Jurkat, Clone E6-1 (cell line): Measurements from ENCODE around the gene KLHL33. TPM values are rescaled to one million over a fixed set of nuclear protein-coding genes. Genes with fewer than 3 reads are reported as not detected.

Experiments used
- DNase-seq: peaks from one replicate; pipeline ENCODE4 v3.0.0-alpha.2; 2011; ENCODE audit warnings: low read depth, low spot score
- H3K4me3 ChIP-seq: 2 replicates; pipeline ENCODE4 v1.5.1; 2011; ENCODE audit warnings: mild to moderate bottlenecking, low read length, control low read depth, moderate library complexity
- polyA plus RNA-seq: library from polyadenylated mRNA; unstranded; fragments of >200 nt; gene quantifications from one replicate; pipeline ENCODE4 v1.2.1, GENCODE V29; 2012; ENCODE audit warnings: missing spikeins; ENCODE audit not compliant: insufficient read length, insufficient read depth

The KLHL33 gene
- polyA plus RNA-seq = not detected

- no peak within 1 kb of the TSS for H3K4me3 ChIP-seq
- no peak for DNase-seq
Observed at GRCh38 chr14:20435582-20436362, at the start of gene KLHL33. KLHL33 (minus strand) TSS chr14:20436166; CDS start chr14:20435811, 355 bp downstream.

DNA sequence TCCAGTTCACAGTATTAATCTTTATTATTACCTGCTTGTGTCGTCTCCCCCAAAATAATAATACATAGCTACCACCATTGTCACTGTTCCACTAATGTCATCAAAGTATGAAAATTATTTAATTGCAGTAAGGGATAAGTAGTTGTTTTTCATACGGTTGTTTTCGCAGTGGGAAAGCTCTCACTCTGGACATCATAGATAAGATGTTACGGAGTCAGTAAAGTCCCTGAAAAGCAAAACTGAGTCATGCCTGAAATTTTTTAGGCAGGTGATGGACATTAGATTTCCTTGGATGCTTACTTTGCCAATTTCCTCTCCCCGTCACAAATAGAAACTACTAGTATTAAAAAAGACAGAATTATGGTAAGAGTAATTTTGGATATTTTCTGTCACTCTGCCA lies 46.4 kb upstream of the KLHL33 start:
- no peak overlapping the region for H3K4me3 ChIP-seq
- no peak for DNase-seq

DNA sequence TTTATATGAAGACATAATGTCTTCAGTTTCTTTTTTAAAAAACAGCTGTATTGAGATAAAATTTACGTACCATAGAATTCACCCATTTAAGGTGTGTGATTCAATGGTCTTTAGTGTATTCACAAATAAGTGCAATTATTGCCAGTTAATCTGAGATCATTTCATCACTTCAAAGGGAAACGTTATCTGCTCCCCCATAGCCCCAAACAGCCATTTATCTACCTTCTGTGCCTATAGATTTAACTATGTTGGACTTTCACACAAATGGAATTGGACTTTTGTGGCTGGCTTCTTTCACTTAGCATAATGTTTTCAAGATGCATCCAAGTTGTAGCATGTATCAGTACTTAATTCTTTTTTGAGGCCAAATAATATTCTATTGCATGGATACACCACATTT lies 42.9 kb upstream of the KLHL33 start:
- DNase-seq = no peak
- no peak overlapping the region for H3K4me3 ChIP-seq

DNA sequence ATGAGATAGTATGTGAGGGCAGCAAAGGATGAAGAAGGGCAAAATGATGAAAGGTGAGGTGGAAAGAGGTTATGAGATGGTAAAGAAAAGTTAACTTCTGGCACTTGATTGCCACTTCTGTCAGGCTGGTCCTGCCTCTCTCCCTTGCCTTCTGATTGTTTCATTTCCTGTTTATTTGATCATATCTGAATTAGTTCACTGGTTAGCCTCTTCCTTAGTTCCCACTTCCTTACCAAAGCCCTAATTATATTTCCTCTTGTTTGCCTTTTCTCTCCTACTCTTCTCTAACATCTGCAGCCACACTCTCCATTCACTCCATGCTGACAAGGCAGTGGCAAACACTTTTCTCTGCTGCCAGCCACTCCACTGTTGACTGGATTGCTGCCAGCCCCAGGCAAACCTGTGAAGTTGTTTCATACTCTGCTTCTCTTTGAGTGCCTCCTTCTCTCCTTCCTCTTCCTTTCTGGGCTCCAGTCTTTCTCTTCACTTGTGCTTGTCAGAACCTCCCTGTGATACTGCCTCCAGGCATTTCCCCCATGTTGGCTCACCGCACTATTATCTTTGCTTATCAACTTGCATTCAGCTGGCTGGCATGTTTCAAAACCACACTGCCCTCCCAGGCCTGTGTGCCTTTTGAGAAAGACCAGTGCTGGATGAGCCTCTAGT lies 41.4 kb upstream of the KLHL33 start:
- DNase-seq = peak; percentile 94
- peak overlapping the region; percentile 1; the same call in 1 of the 2 replicates for H3K4me3 ChIP-seq

DNA sequence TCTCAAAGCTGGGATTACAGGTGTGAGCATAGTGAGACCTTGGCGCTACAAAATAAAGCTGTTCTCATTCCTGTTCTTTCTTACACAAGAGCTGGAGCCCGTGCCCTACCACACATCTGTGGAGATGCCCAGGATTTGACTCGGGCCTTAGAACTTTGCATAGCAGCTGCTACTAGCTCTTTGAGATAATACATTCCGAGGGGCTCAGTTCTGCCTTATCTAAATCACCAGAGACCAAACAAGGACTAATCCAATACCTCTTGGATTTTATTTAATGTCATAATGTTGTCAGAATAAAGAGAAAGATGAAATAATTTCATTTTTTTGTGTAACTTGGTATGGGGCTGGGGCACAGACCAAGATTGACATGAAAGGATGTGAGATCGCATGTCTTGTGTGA lies 40.8 kb upstream of the KLHL33 start:
- peak overlapping the region; percentile 18 for H3K4me3 ChIP-seq
- DNase-seq = no peak

- no peak overlapping the region for H3K4me3 ChIP-seq
- no peak for DNase-seq
Observed at GRCh38 chr14:20472536-20473169, 36.7 kb upstream of the KLHL33 start.

DNA sequence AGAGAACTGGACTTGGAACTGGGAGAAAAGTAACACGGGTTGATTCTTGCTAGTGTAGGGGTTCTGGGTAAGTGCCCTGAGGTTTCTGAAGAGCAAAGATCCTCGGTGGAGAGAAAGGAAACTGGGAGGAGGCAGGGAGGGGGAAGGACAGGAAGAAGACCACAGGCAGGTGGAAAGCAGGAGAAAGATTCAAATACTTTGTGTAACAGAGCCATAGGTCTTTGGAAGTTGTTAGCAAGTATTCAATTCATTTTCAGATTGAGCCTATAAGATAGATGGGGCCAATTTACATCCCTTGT lies 34.6 kb upstream of the KLHL33 start:
- peak overlapping the region; percentile 98 for H3K4me3 ChIP-seq
- no peak for DNase-seq

GRCh38 chr14:20469890-20470602 lies 34.1 kb upstream of the KLHL33 start:
- H3K4me3 ChIP-seq = peak overlapping the region; percentile 98
- no peak for DNase-seq

GRCh38 chr14:20469242-20469889 lies 33.4 kb upstream of the KLHL33 start, which contains the start of gene PNP:
PNP (plus strand) TSS chr14:20469406; CDS start chr14:20469525, 119 bp downstream.
- peak within 1 kb of the TSS; percentile 98 for H3K4me3 ChIP-seq
- peak; percentile 91 for DNase-seq

DNA sequence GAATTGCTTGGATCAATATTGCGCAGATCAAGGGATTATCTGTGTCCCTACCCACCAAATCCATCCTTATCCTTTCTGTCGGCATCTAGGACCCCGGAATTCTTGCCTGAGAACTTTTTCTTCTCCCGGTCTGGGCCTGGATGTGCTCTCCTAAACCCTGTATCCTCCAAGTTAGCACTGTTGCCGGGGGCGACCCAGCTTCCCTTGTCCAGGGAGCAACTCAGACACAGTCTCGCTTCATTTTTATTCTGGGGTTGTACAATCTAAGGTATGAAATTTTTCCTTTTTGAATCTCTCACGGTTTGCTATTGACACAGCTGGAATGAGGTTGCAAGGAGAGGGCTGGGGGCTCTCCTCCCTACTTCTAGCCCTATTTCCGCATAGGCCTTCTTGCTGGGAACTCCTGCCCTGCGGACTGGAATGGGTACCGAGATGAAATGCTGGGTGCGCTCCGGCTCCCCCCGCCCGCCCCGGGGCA lies 32.8 kb upstream of the KLHL33 start:
- H3K4me3 ChIP-seq = peak overlapping the region; percentile 98
- DNase-seq = no peak

- H3K4me3 ChIP-seq = peak within 1 kb of the TSS; percentile 90
- peak; percentile 100 for DNase-seq
Observed at GRCh38 chr14:20461225-20462141, 25.5 kb upstream of the KLHL33 start, which contains the start of gene PIP4P1. PIP4P1 (minus strand) TSS chr14:20461434; CDS start chr14:20461325, 109 bp downstream.

GRCh38 chr14:20460458-20461224 lies 24.7 kb upstream of the KLHL33 start:
- peak overlapping the region; percentile 90 for H3K4me3 ChIP-seq
- DNase-seq = no peak

DNA sequence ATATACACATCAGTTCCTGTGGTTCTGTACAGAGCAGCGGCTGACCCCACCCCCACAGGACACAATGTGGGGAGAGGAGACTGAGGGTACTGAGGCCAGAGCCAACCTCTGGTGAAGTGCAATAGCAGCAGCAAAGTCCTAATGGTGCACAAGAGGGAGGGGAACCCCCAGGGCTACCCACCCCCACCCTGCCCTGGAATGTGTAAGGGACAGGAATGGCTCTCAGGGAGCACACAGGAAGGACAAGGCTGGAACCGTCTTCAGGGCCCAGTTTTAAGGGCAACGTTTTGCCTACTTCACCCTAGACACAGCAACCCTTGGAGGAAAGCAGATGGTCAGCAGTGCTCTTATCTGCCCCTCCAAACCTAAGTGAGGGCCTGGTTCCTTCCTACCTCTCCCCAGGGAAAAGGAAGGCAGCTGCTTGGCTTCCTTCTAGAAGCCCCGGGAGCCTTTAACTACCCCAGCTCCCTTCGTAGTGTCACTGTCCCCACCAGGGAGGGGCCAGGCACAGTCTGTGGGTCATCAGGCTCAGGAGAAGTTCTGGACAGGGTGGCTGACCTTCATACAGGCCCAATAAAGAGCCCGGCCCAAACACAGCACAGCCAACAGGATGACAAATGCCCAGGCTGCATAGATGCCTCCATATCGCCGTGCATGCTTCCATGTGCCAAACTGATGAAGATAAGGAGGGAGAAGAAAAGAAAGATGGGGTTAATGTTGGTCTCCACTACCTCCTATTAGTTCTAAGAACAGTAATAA lies 22.2 kb upstream of the KLHL33 start:
- no peak for DNase-seq
- no peak overlapping the region for H3K4me3 ChIP-seq

- H3K4me3 ChIP-seq = no peak overlapping the region
- DNase-seq = no peak
Observed at GRCh38 chr14:20456971-20457370, 21.0 kb upstream of the KLHL33 start.

DNA sequence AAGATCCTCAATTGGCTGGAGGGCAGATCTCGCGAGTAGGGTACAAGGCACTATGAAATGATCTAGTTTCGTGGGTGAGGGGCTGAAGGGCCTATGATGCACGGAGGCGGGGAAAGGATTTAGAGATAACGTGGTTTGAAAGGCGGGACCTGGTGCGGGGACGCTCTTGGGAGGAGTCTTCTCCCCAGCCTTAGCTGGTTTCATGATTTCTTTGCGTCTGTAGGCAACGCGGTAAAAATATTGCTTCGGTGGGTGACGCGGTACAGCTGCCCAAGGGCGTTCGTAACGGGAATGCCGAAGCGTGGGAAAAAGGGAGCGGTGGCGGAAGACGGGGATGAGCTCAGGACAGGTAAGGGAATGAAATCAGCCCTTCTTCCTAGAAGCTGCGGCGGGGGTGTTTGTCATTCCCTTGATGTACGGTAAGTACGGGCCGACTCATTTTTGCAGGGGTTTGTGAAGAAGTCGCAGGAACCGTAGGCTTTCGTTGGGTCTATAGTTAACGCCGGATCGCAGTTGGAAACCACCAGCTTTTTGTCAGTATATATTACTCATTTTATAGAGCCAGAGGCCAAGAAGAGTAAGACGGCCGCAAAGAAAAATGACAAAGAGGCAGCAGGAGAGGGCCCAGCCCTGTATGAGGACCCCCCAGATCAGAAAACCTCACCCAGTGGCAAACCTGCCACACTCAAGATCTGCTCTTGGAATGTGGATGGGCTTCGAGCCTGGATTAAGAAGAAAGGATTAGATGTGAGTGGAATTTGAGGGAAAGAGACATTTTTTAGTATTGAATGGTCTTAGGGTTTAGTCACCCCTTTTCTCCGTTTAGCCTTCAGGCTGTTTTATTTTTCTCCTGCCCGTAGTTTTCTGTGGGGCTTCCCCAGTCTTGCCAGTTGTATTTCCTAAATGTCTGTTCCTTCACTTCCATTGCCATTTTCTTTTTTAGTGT lies 19.7 kb upstream of the KLHL33 start:
- H3K4me3 ChIP-seq = peak overlapping the region; percentile 97
- no peak for DNase-seq
